DND-41 (cell line): ENCODE data around the gene ACTL8.

Source experiments
- ATAC-seq: fragments of 200-7000 bp; cut with Tn5 transposase; 3 replicates; pipeline ENCODE4 v1.9.1; 2021; ENCODE audit warnings: low read depth; ENCODE audit not compliant: insufficient read depth
- DNase-seq: peaks from one replicate; pipeline ENCODE4 v3.0.0-alpha.2; 2020
- H2AFZ ChIP-seq: 2 replicates; pipeline ENCODE4 v1.6.0; 2012; ENCODE audit warnings: low read depth, low read length
- H3K27ac ChIP-seq: 2 replicates; pipeline ENCODE4 v1.5.1; 2012; ENCODE audit warnings: low read length, inconsistent platforms
- H3K27me3 ChIP-seq: fragments of 200-600 bp; sonication (generic); 2 replicates; pipeline ENCODE4 v1.6.0; 2012; ENCODE audit warnings: low read length, mild to moderate bottlenecking, inconsistent platforms; ENCODE audit not compliant: insufficient read depth, poor library complexity
- H3K36me3 ChIP-seq: 2 replicates; pipeline ENCODE4 v1.5.1; 2012; ENCODE audit warnings: low read length, inconsistent platforms; ENCODE audit not compliant: insufficient read depth
- H3K4me1 ChIP-seq: 2 replicates; pipeline ENCODE4 v1.5.1; 2012; ENCODE audit warnings: mild to moderate bottlenecking, low read length; ENCODE audit not compliant: insufficient read depth
- H3K4me2 ChIP-seq: 2 replicates; pipeline ENCODE4 v1.6.0; 2012; ENCODE audit warnings: mild to moderate bottlenecking, moderate library complexity, low read length, inconsistent platforms; ENCODE audit not compliant: insufficient read depth
- H3K4me3 ChIP-seq, 2 experiments: fragments of 200-600 bp in 1 of 2; shearing (Covaris generic) in 1 of 2; 2 replicates each; pipeline ENCODE4 v1.5.1; 2012 to 2016; ENCODE audit warnings: inconsistent platforms in 2 of 2, low read length in 2 of 2, mild to moderate bottlenecking in 2 of 2, low read depth in 1 of 2, moderate library complexity in 1 of 2
- H3K79me2 ChIP-seq: 2 replicates; pipeline ENCODE4 v1.6.0; 2012; ENCODE audit warnings: low read length, inconsistent platforms; ENCODE audit not compliant: insufficient read depth
- H3K9ac ChIP-seq: 2 replicates; pipeline ENCODE4 v1.6.0; 2012; ENCODE audit warnings: low read depth, mild to moderate bottlenecking, inconsistent platforms, low read length, moderate library complexity
- H3K9me3 ChIP-seq: 2 replicates; pipeline ENCODE4 v1.5.1; 2012; ENCODE audit warnings: low read length, moderate library complexity, mild to moderate bottlenecking, inconsistent platforms; ENCODE audit not compliant: insufficient read depth, severe bottlenecking
- H4K20me1 ChIP-seq: 2 replicates; pipeline ENCODE4 v1.6.0; 2012; ENCODE audit warnings: low read length; ENCODE audit not compliant: insufficient read depth
- CTCF ChIP-seq: IDR thresholded peaks from 2 replicates; pipeline ENCODE4 v1.5.1; 2012; ENCODE audit warnings: borderline replicate concordance, low read length, moderate library complexity, mild to moderate bottlenecking; ENCODE audit not compliant: poor library complexity, severe bottlenecking; ENCODE audit errors: extremely low read depth
- EZH2 ChIP-seq: IDR thresholded peaks from 3 replicates; pipeline ENCODE4 v1.6.1; 2012; ENCODE audit warnings: borderline replicate concordance, low read depth, mild to moderate bottlenecking, moderate library complexity, low read length, inconsistent platforms; ENCODE audit not compliant: severe bottlenecking

ACTL8 gene

GRCh38 chr1:17874710-17875109, 119.6 kb downstream of the ACTL8 start:
- no peak for TF ChIP-seq CTCF
- no peak for TF ChIP-seq EZH2
- Histone ChIP-seq H3K36me3 (no peaks in the 10 kb centered on the region), H3K4me3 (no peak overlapping the region), H4K20me1 (no peaks in the 10 kb centered on the region), H3K4me2 (no peak overlapping the region), H2AFZ (no peak overlapping the region), H3K27ac (no peak overlapping the region), H3K79me2 (no peaks in the 10 kb centered on the region), H3K4me1 (no peaks in the 10 kb centered on the region), H3K9ac (no peak overlapping the region), H3K9me3 (no peaks in the 10 kb centered on the region), H3K27me3 (no peaks in the 10 kb centered on the region)
- DNase-seq (no peak), ATAC-seq (no peak)

- no peak overlapping the region for H2AFZ ChIP-seq
- DNase-seq (no peak), ATAC-seq (no peak)
- H3K4me3 ChIP-seq = no peak overlapping the region
- no peaks in the 10 kb centered on the region for H3K27me3 ChIP-seq
- no peak overlapping the region for H3K9ac ChIP-seq
- H4K20me1 ChIP-seq = no peaks in the 10 kb centered on the region
- no peak overlapping the region for H3K27ac ChIP-seq
- no peak overlapping the region for H3K4me2 ChIP-seq
- H3K9me3 ChIP-seq = no peaks in the 10 kb centered on the region
- no peaks in the 10 kb centered on the region for H3K4me1 ChIP-seq
- TF ChIP-seq CTCF (no peak), EZH2 (no peak)
- no peaks in the 10 kb centered on the region for H3K36me3 ChIP-seq
- H3K79me2 ChIP-seq = no peaks in the 10 kb centered on the region
Measured at GRCh38 chr1:17875171-17875881, 120.2 kb downstream of the ACTL8 start.

- TF ChIP-seq CTCF (no peak), EZH2 (no peak)
- no peak overlapping the region for H3K9ac ChIP-seq
- H3K79me2 ChIP-seq = no peaks in the 10 kb centered on the region
- H3K4me1 ChIP-seq = no peaks in the 10 kb centered on the region
- no peak overlapping the region for H3K27ac ChIP-seq
- DNase-seq = no peak
- no peaks in the 10 kb centered on the region for H3K9me3 ChIP-seq
- H3K4me2 ChIP-seq = no peak overlapping the region
- no peak overlapping the region for H3K4me3 ChIP-seq
- no peaks in the 10 kb centered on the region for H3K27me3 ChIP-seq
- H4K20me1 ChIP-seq = no peaks in the 10 kb centered on the region
- H2AFZ ChIP-seq = no peak overlapping the region
- ATAC-seq = no peak
- no peaks in the 10 kb centered on the region for H3K36me3 ChIP-seq
Measured at GRCh38 chr1:17875882-17876280, 120.7 kb downstream of the ACTL8 start.
